HG02973 (cell line): ENCODE measurements around the gene OBI1.

Experiments used
- ATAC-seq: cut with Tn5 transposase; IDR thresholded peaks from one replicate; pipeline ENCODE4 v1.9.1; 2021; ENCODE audit warnings: moderate library complexity; ENCODE audit not compliant: unreplicated experiment

OBI1 gene, protein sequence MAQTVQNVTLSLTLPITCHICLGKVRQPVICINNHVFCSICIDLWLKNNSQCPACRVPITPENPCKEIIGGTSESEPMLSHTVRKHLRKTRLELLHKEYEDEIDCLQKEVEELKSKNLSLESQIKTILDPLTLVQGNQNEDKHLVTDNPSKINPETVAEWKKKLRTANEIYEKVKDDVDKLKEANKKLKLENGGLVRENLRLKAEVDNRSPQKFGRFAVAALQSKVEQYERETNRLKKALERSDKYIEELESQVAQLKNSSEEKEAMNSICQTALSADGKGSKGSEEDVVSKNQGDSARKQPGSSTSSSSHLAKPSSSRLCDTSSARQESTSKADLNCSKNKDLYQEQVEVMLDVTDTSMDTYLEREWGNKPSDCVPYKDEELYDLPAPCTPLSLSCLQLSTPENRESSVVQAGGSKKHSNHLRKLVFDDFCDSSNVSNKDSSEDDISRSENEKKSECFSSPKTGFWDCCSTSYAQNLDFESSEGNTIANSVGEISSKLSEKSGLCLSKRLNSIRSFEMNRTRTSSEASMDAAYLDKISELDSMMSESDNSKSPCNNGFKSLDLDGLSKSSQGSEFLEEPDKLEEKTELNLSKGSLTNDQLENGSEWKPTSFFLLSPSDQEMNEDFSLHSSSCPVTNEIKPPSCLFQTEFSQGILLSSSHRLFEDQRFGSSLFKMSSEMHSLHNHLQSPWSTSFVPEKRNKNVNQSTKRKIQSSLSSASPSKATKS

DNA sequence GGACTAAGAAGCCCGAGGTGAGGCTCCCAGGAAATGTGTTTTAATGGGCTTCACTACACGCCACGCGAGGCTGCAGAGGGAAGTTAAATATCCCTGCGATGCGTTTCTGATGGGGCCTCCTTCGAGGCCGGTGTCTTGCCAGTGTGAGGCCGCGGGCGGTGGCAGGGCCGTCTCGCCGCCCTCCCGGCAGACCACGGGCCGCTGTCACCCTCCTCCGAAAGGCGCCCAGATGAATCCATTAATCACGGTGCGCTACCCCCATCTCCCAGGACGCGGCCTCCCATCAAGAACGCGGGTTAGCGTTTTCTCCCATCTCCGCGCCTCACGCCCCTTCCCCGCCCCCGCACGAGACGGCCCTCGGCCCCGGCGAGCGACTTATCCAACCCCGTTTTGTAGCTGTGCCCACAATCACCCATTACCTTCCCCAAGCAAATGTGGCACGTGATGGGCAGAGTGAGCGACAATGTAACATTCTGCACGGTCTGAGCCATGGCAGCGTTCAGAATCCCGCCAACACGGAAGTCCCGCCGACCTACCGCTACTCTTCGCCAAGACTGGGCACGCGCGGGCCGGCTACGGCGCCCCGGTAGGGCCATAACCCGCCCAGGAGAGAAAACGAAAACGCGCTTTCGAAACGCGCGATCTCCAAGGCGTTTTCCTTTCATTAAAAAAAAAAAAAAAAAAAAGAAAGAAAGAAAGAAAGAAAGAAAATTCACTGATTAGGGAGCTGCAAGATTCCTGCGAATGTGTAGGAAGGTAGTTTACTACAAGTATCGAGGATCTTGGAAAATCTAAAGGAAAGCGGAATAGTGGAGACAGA is at the start of gene OBI1:
TSS of gene OBI1 (minus strand) at position 526 of the 820 bp plus-strand sequence. CDS start at position 491, 35 bp downstream.
- peak; percentile 76 for ATAC-seq

DNA sequence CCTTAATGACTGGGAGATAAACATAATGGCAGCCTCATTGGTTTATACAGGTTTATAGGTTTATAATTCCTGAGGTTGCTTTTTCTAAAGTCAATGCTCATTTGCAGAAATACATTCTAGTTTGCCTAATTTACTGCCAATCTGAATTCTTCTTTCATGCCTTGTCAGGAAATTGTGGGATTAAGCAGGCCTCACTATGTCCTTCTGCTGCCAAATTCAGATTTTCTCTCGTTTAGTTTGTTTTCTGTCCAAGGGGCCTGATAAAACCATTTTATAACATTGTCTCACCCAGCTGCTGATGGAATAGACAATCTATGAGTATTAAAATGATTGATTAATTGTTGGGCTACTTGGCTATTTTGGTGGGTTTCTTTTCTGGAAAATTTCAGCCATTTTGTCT is 42.4 kb upstream of the OBI1 start:
- ATAC-seq: no peak

DNA sequence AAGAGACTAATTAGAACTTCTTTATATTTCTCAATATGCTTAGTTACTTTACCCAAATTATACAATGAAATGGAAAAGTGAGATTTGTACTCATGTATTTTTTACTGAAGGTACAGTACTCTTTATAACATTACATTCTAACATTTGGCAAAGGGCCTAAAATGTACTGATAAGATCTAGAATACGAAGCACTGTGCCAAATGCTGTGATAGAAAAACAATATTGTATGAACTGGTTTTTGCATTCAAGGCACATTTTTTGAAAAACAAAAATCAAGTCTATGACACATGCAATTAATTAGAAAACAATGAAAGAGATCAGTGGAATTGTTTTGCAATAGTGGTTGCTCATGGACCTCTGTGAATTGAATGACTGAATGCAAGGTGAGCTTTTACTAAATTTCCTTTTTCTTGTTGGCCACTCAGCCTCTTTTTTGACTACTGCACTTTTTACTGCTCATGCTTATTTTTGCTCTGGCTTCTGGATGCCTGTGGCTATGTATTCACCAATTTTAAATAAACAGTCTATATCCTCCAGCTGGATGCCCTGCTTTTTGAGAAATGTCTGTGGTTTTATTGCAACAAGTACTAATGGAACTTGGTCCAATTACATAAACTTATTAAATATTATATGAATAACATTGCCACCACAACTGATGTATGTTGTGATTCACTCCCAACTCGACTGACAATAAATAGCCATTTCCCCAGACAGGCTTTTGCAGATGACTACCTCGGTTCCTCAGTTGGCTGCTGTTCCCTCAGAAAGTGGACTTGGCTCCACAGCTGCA is 41.4 kb upstream of the OBI1 start:
- no peak for ATAC-seq

DNA sequence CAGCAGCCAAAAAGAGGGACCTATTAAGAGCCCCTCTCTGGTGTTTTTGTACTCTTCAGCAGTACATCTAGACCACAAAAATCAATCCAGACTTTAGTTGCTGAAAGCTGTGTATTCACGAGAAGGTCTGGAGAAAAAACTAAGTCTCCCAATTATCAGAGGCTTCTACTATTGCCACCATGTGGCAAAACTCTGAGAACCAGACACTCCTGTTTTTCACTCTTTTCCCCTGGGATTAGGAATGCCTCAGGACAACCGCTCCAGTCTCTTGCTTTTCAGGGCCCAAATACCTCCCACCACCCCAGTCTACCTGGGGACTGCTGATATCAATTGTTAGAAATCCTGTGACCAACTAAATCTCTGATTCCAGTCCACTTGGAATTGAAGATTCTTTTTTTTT is 30.1 kb upstream of the OBI1 start:
- no peak for ATAC-seq

DNA sequence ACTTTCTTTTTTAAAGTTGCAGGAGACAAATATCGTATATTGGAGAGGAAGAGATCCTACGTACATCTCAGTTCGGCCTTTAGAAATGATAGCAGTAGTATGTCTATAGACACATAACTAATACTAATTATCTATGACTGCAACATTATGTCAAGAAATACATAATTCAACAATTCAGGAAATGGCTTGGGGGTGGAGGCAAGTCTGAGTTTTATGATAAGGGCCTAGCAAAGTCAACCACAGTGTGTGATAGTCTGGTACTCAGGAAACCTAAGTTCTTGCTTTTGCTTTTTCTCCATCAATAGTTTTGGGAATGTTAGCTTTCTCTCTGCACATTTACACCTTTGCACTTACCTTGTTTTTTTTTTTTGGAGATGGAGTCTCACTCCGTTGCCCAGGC is 27.5 kb upstream of the OBI1 start:
- ATAC-seq: no peak

DNA sequence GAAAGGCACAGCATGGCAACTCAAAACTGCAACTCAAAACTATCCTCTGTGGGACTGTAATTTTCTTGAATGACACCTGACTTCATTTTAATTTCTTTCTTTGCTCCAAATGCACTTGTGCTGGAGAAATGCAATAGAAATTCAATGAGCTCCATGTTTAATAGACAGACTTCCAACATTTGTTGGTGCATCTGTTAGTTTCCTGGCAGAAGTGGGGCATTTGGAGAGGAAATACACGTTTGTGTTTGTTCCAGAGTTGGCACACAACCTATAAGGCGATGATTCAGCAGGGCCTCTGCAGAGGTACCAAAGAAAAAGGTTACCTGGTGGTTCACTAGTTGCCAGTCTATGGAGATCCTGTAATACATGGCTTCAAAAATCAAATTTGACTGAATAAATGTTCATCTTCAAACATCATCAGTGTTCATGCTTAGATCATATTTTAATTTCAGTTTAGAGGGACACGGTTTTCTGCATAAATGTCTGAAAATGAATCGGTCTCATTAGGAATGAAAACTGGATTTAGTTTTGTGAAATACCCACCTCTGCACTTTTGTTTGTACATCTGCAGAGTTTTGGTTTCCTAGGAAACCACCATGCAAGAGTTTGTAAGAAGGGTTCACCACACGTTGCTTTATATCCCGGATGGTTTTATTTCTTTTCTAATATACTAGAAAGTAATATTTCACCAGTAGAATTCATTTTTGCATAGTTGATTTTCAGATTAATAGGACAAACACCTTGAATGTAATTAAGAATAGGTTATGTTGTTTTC is 21.8 kb upstream of the OBI1 start:
- ATAC-seq: no peak

DNA sequence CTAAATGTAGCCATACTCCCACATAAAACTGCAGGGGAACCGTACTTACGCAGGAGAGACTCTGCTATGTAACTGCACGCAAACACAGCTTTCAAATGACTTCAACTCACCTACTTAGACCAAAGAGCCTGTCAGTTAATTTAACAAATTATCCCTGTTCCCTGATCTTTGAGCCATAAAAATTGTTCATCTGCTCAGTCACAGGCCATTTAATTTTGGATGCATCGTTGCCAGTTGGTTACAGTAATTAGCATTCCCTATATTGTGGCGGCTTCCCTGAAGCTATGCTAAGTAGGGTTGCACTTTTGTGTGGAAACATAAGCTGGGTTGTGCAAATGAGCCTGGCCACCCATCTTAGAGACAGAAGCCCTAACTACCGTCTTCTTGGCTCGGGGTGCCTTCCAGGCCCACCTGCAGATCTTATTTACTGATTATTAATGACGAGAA is 21.2 kb upstream of the OBI1 start:
- ATAC-seq: no peak

DNA sequence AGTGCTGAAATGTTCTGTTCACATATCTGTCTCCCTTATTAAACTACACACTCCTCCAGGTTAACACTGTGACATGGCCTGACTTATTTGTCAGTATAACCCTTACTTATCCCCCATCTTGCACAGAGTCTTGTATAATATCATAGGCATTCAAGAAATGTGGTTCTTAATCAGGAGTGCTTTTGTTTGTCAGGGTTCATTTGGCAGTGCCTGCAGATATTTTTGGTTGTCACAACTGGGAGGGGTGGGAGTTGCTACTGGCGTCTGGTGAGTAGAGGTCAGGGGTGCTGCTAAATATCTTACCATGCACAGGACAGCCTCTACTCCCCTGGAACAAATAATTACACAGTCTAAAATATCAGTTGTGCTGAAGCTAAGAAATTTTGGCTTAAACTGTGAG is 20.4 kb upstream of the OBI1 start:
- ATAC-seq: no peak

DNA sequence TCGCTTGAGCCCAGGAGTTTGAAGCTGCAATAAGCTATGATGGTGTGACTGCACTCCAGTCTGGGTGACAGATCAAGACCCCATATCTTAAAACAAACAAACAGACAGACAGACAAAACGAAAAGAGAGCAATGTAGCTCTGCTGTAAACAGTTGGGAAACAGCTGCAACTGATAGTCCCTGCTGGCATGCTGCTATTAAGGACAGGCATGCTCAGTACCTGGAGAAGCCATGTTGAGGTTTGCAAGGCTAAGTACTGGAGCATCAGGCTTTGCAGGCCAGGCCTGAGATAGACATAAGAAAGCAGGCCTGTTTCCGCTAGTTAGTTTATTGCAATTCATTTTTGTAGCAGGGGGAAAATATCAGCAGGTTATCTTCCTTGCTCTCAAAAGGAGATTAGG is 16.2 kb upstream of the OBI1 start:
- no peak for ATAC-seq

DNA sequence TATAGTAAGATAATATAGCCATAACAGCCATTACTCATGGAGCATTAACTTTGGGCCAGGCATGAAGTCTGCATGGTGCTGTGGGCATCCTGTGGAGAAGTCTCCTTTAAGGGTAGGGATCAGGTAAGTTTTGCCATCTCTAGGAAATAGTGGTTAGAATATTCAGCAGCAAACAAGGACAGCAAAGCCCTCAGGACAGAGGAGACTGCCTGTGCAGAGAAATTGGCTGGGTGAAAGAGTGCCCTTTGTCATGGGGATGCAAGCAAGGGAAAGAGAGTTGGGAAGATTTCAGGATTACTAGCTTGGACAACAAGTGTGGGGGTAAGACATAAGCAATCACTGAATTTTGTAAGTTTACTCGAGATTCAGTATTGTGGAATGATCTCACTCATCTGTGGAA is 15.7 kb upstream of the OBI1 start:
- no peak for ATAC-seq

DNA sequence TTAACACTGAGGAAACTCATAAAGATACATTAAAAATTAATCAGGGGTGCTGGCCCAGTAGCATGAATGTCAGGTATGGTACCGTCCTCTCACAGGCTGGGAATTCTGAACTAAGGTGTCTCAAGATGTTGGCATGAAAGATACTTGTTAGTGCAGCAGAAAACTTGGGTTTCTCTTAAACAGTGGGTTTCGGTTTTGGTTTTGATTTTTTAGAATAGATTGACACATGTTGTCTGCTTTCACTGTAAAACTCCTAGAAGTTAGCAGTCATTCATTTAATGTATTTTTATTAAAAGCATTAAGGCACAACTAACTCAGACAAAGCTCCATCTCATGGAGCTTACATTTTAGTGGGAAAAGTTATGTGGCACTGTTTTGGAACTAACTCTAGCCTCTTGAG is 3.5 kb upstream of the OBI1 start:
- ATAC-seq: no peak

DNA sequence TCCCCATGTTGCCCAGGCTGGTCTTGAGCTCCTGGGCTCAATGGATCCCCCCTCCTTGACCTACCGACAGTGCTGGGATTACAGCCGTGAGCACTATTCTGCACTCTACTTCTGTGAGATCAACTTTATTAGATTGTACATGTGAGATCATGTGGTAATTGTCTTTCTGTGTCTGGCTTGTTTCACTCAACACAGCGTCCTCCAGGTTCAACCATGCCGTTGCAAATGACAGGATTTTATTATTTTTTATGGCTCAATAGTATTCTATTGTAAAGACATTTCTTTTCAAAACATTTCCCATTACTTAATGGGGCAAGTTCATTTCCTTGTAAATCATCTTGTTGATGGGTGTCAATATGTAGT is 1.5 kb upstream of the OBI1 start:
- ATAC-seq: no peak

DNA sequence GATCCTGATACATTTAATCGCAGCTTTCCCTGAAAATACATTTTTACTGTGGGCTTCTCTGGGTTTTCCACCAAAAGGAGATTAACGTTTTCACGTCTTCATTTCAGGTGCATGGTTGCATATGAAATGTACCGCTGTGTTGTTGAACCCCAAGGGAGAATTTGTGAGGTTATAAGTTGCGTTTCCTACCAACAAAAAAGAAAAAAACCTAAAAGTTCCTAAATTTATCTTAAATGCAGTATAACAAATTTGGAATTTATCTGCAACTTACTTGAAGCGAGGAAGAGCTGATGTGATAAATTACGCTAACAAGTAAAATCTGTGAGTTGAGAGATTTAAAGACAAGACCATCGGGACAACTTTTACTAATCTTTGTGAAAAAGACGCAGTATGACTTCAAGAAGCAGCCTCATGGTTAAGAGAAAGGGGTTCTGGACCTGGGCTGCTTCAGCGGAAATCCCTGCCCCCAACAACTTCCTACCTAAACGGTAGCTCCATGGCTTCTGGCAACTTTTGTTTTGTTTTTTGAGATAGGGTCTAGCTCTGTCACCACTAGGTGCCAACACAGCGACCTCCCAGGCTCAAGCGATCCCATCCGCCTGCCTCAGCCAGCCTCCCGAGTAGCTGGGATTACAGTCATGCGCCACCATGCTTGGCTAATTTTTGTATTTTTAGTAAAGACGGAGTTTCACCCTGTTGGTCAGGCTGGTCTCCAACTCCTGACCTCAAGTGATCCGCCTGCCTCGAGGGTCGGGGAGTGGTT is 958 bp upstream of the OBI1 start:
- no peak for ATAC-seq

DNA sequence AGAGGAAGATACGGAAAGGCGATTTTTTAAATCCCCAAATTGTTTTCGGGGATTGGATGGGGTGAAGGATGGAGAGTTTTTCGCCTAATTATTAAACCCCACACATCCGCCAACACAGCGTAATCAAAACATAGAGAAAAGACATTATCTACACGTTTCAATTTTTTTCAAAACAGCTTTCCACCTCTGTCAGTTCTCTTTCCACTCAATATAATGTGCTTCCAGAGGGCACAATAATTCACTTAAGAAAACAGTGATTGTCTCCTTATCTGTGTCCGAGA is 435 bp upstream of the OBI1 start:
- ATAC-seq: no peak

DNA sequence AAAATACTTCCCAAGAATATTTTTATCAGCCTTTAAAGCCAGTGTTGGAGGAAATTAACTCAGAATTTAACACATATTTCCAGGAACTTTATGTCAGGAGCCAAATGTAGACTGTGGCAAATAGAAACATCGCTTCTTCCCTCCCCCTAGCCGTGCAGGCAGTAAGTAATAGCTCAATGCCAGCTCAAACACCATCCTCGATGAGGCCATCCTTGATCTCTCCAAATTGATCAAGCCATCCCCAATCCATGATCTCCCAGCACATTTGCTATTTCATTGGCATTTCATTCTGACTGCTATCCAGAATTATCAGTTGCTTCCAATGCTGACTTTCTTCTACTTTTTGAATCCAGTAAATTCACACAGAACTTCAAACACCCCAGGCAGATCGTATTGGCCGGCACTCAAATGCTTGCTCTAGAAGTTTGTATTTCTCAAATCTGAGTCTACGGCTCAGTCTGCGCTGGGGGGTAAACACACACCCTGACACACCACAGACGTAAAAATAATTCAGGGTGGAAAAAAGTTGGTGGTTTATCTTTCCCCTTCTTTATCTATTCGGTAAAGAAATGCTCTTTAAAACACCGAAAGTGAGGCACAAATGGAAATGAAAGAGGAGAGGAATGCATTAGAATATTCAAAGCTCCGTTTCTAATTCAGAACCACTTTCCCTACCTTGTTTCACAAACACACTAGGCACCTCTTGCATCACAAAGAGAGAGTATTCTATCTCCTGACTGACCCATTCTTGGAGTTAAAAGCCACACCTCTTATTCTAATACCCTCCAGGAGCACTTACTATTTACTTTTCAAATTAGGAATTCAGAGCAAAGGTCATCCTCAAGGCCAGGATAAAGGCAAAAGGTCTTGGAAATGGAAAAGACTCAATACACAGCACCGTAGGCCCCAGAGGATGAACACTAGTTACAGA is 991 bp downstream of the OBI1 start:
- peak; percentile 31 for ATAC-seq

DNA sequence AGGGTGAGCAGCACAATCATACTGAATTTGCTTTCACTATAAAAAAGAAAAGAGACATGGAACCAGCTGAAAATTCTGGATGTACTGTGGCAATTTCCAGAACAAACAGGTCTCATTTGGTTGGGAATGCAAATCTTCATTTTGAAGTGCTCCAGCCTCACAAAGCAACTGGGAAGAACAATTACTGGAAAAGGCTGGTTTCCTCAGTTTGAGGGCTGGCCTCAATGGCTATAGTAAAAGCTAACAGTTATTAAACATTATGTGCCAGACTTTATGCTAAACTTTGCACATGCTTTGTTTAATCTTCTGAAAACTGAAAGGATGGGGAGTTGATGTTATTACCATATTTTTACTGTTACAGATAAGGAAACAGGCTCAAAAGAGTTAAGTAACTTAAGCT is 3.0 kb downstream of the OBI1 start:
- no peak for ATAC-seq

DNA sequence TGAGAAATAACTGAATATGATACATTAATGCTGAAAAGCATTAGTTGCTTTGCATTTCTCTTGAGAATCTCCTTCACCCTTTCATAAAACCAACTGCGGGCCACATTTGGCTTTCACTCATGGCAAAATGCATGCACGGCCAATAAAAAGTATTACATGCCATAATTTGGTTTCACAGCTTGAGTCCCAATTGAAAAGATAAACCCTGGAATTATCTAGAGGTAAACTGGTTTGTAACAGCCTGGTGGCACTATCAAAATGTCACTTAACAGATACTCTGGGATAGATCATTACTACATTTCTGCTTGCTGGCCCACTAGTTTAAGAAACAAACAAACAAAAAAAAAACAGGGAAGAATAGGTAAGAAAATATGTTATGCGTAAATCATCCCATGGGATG is 3.9 kb downstream of the OBI1 start:
- ATAC-seq: no peak

DNA sequence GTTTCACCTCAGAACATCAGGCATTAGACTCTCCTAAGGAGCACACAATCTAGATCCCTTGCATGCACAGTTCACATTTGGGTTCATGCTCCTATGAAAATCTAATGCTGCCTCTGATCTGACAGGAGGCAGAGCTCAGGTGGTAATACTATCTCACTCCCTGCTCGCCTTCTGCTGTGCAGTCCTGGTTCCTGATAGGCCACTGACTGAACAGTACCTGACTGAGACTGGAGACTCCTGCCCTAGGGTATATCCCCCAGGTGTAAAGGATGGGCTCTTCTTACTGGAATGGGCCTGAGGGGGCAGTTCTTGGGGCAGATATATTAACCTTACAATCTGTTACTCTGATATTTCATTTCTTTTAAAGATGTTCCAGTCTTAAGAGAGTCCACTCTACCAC is 6.3 kb downstream of the OBI1 start:
- ATAC-seq: no peak

DNA sequence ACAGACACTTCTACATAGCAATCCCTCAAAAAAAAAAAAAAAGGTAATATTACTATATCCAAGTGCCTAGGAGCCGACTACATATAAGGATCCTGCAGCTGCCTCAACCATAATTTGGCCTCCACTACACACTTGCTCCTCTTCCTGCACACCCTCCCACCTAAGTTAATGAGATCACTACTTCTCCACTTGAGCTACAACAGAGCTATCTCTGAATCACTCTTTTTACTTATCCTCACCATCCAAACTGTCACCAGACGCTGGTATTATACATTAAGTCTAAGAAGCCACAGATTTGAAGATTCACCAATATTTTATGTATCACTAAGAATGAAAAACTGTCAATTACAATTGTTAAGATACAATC is 8.3 kb downstream of the OBI1 start:
- ATAC-seq: no peak
